ENCODE results near the gene SLC27A5. TPM values are rescaled to one million over a fixed set of nuclear protein-coding genes. Genes with fewer than 3 reads are reported as not detected.

Gene SLC27A5, protein sequence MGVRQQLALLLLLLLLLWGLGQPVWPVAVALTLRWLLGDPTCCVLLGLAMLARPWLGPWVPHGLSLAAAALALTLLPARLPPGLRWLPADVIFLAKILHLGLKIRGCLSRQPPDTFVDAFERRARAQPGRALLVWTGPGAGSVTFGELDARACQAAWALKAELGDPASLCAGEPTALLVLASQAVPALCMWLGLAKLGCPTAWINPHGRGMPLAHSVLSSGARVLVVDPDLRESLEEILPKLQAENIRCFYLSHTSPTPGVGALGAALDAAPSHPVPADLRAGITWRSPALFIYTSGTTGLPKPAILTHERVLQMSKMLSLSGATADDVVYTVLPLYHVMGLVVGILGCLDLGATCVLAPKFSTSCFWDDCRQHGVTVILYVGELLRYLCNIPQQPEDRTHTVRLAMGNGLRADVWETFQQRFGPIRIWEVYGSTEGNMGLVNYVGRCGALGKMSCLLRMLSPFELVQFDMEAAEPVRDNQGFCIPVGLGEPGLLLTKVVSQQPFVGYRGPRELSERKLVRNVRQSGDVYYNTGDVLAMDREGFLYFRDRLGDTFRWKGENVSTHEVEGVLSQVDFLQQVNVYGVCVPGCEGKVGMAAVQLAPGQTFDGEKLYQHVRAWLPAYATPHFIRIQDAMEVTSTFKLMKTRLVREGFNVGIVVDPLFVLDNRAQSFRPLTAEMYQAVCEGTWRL
- 4.7 TPM for total RNA-seq (ENCODE audit: unreplicated experiment)
- long read RNA-seq, partial matches to known transcripts = 0 of 3 reads
- long read RNA-seq, other reads (novel, unspliced or antisense) = 1 of 3 reads

DNA sequence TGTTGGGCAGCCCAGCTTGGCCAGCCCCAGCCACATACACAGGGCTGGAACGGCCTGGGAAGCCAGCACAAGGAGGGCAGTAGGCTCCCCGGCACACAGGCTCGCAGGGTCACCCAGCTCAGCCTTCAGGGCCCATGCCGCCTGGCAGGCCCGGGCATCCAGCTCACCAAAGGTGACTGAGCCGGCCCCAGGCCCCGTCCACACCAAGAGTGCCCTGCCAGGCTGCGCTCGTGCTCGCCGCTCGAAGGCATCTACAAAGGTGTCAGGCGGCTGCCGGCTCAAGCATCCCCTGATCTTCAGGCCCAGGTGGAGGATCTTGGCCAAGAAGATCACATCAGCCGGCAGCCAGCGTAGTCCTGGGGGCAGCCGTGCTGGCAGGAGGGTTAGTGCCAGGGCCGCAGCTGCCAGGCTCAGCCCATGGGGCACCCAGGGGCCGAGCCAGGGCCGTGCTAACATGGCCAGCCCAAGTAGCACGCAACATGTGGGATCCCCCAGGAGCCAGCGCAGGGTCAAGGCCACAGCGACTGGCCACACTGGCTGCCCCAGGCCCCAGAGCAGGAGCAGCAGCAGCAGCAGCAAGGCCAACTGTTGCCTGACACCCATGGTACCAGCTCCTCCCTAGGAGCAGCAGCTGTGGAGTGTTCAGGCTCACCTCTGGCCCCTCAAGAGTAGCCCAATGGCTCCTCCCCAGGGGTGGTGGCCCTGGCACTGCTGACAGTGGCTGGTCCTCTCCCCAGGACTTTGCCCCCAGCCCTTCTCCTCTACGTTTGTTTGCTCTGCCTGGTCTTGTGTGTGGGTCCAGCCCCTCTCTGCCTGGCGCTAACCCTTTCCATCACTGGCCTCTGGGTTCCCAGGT lies at the start of gene SLC27A5:
SLC27A5 (minus strand) TSS at position 640 of the 856 bp plus-strand sequence; CDS start at position 603, 37 bp downstream.
- no peak for DNase-seq (ENCODE audit: low spot score)
- Mint-ChIP-seq H3K27ac (ENCODE audit: unreplicated experiment) (no peak within 1 kb of the TSS), H3K36me3 (ENCODE audit: low read depth, unreplicated experiment) (peaks cover 13% of the 10 kb centered on the region), H3K4me3 (ENCODE audit: unreplicated experiment) (no peak within 1 kb of the TSS), H3K4me1 (ENCODE audit: unreplicated experiment) (peaks cover 5% of the 10 kb centered on the region), H3K27me3 (ENCODE audit: unreplicated experiment) (peaks cover 21% of the 10 kb centered on the region), H3K9me3 (ENCODE audit: unreplicated experiment) (peaks cover 3% of the 10 kb centered on the region)
- TF ChIP-seq, protein P1, sequence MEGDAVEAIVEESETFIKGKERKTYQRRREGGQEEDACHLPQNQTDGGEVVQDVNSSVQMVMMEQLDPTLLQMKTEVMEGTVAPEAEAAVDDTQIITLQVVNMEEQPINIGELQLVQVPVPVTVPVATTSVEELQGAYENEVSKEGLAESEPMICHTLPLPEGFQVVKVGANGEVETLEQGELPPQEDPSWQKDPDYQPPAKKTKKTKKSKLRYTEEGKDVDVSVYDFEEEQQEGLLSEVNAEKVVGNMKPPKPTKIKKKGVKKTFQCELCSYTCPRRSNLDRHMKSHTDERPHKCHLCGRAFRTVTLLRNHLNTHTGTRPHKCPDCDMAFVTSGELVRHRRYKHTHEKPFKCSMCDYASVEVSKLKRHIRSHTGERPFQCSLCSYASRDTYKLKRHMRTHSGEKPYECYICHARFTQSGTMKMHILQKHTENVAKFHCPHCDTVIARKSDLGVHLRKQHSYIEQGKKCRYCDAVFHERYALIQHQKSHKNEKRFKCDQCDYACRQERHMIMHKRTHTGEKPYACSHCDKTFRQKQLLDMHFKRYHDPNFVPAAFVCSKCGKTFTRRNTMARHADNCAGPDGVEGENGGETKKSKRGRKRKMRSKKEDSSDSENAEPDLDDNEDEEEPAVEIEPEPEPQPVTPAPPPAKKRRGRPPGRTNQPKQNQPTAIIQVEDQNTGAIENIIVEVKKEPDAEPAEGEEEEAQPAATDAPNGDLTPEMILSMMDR (IDR thresholded peaks at IDR 0.05; ENCODE audit: unreplicated experiment) = no peak

GRCh38 chr19:58560921-58561320 lies 49.1 kb upstream of the SLC27A5 start:
- peaks cover 30% of the 10 kb centered on the region for H3K4me1 Mint-ChIP-seq (ENCODE audit: unreplicated experiment)
- no peaks in the 10 kb centered on the region for H3K9me3 Mint-ChIP-seq (ENCODE audit: unreplicated experiment)
- no peak overlapping the region for H3K27ac Mint-ChIP-seq (ENCODE audit: unreplicated experiment)
- TF ChIP-seq, protein P1 (IDR thresholded peaks at IDR 0.05; ENCODE audit: unreplicated experiment) = no peak
- peaks cover 23% of the 10 kb centered on the region for H3K27me3 Mint-ChIP-seq (ENCODE audit: unreplicated experiment)
- no peak overlapping the region for H3K4me3 Mint-ChIP-seq (ENCODE audit: unreplicated experiment)
- peaks cover 30% of the 10 kb centered on the region for H3K36me3 Mint-ChIP-seq (ENCODE audit: low read depth, unreplicated experiment)
- DNase-seq (ENCODE audit: low spot score) = no peak

DNA sequence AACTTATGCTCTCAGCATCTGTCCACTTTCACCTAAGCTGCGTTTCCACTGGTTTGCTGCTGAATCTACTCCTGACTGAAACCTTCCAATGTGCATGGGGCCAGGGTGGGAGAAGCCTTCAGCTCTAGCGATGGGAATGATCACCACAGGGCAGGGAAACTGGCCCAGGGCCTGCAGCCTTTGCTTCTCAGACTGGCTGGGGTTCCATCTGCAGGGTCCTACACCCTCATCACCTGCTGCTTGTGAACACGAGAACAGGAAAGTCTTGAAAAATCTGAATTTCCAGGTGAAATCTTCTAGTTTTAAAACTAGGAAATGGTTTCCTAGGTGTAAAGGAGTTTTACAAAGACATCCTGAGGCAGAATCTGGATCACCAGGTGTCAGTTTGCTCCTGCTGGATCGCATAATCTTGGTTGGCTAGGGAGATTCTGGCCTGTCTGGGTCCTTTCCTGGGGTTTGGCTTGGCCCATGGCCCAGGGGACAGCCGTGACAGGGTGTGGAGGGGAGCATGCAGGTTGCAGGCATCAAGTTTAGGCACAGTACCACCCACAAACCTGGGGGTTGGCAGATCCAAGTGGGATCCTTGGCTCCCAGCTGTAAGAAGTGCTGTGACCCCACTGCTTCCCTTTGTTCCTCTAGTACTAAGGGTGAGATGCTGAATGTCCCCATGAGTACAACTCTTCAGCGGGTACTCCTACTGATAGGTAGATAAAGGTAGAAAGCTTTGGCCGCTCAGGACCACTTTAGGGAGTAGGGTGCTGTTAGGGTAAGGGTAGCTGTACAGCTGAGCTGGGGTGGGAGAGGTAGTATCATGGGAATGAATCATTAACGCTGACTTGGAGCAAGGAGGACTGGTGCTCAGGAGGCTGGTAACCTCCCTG lies 48.5 kb upstream of the SLC27A5 start:
- no peak for DNase-seq (ENCODE audit: low spot score)
- Mint-ChIP-seq H3K27ac (ENCODE audit: unreplicated experiment) (peak overlapping the region; percentile 99), H3K4me1 (ENCODE audit: unreplicated experiment) (peaks cover 30% of the 10 kb centered on the region), H3K9me3 (ENCODE audit: unreplicated experiment) (no peaks in the 10 kb centered on the region), H3K4me3 (ENCODE audit: unreplicated experiment) (peak overlapping the region; percentile 96), H3K27me3 (ENCODE audit: unreplicated experiment) (peaks cover 24% of the 10 kb centered on the region), H3K36me3 (ENCODE audit: low read depth, unreplicated experiment) (peaks cover 33% of the 10 kb centered on the region)
- TF ChIP-seq, protein P1 (IDR thresholded peaks at IDR 0.05; ENCODE audit: unreplicated experiment) = no peak

DNA sequence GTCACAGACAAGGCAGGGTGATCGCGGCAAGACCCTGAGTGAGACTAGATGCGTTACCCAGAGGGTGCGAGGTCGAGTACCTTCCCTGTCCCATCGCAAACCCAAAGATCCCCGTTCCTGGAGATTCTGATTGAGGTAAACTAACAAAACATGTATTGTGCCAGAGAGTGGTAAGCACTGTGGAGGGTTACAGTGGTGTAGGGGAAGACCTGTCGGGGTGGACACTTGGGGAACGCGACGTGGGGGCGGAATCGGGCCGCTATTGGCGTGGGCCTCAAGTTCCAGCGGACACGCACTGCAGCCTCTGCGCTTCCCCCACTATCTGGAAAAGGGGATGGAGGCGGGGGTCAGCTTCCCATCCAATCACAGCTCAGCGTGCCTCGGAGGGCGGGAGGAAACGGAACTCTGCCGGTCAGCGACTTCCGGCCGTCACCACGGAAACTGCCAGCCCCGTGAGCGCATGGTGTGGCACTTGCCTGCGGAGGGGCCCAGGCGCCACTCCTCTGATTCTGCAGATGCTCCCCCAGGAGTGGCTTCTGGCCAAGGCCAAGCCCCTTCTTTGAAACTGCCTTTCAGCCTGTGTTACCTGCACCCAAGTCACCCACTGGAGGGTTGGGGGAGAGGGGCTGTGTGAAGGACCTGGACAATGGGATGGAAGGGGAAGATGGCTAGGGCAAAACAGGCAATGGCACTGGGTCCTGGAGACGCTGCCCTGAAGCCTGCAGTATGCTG lies 47.6 kb upstream of the SLC27A5 start:
- Mint-ChIP-seq H3K9me3 (ENCODE audit: unreplicated experiment) (no peaks in the 10 kb centered on the region), H3K27ac (ENCODE audit: unreplicated experiment) (peak overlapping the region; percentile 99), H3K27me3 (ENCODE audit: unreplicated experiment) (peaks cover 27% of the 10 kb centered on the region), H3K4me3 (ENCODE audit: unreplicated experiment) (peak overlapping the region; percentile 96), H3K4me1 (ENCODE audit: unreplicated experiment) (peaks cover 29% of the 10 kb centered on the region), H3K36me3 (ENCODE audit: low read depth, unreplicated experiment) (peaks cover 32% of the 10 kb centered on the region)
- peak; percentile 74 for DNase-seq (ENCODE audit: low spot score)
- TF ChIP-seq, protein P1 (IDR thresholded peaks at IDR 0.05; ENCODE audit: unreplicated experiment) = no peak

All from endothelial cell (in vitro differentiated cells).